Panc1 (cell line): Measurements from ENCODE around the gene NCAM2.

Source experiments
- SIN3A ChIP-seq: IDR thresholded peaks from 2 replicates; pipeline ENCODE4 v1.6.1; 2012; ENCODE audit warnings: low read depth, mild to moderate bottlenecking, low read length, moderate library complexity, borderline replicate concordance; ENCODE audit not compliant: insufficient read depth
- TF ChIP-seq, protein P1 (sequence below): fragments of 450-650 bp; IDR thresholded peaks from 2 replicates; pipeline ENCODE4 v1.5.1; 2017; ENCODE audit warnings: mild to moderate bottlenecking
- TF ChIP-seq, protein P2 (sequence below), 2 experiments: IDR thresholded peaks; 2 replicates each; pipeline ENCODE4 v1.6.1; 2011 to 2012; ENCODE audit warnings: low read depth in 2 of 2, control low read depth in 1 of 2, low read length in 1 of 2, mild to moderate bottlenecking in 1 of 2, moderate library complexity in 1 of 2; ENCODE audit not compliant: insufficient read depth in 1 of 2

DNA sequence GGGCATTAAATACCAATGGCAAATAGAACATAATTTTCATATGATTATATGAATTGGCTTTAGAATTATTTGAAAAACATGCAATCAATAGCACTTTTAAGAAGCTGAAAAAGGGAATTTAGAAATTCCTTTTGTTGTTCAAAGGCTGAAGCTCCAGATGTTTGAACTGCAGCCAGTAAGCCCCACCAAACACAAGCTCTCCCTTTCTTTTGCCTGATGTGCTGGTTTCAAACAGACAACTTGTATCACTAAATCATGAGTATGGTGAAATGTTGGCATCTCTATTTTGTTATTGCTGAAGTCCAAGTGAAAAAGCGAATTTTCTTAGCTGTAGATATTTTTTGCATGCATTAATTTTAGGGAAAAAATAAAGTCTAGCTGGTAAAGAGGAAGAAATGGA is 27.5 kb upstream of the NCAM2 start:
- no peak for TF ChIP-seq SIN3A
- TF ChIP-seq, protein P1, sequence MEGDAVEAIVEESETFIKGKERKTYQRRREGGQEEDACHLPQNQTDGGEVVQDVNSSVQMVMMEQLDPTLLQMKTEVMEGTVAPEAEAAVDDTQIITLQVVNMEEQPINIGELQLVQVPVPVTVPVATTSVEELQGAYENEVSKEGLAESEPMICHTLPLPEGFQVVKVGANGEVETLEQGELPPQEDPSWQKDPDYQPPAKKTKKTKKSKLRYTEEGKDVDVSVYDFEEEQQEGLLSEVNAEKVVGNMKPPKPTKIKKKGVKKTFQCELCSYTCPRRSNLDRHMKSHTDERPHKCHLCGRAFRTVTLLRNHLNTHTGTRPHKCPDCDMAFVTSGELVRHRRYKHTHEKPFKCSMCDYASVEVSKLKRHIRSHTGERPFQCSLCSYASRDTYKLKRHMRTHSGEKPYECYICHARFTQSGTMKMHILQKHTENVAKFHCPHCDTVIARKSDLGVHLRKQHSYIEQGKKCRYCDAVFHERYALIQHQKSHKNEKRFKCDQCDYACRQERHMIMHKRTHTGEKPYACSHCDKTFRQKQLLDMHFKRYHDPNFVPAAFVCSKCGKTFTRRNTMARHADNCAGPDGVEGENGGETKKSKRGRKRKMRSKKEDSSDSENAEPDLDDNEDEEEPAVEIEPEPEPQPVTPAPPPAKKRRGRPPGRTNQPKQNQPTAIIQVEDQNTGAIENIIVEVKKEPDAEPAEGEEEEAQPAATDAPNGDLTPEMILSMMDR, result no peak
- TF ChIP-seq, protein P2, sequence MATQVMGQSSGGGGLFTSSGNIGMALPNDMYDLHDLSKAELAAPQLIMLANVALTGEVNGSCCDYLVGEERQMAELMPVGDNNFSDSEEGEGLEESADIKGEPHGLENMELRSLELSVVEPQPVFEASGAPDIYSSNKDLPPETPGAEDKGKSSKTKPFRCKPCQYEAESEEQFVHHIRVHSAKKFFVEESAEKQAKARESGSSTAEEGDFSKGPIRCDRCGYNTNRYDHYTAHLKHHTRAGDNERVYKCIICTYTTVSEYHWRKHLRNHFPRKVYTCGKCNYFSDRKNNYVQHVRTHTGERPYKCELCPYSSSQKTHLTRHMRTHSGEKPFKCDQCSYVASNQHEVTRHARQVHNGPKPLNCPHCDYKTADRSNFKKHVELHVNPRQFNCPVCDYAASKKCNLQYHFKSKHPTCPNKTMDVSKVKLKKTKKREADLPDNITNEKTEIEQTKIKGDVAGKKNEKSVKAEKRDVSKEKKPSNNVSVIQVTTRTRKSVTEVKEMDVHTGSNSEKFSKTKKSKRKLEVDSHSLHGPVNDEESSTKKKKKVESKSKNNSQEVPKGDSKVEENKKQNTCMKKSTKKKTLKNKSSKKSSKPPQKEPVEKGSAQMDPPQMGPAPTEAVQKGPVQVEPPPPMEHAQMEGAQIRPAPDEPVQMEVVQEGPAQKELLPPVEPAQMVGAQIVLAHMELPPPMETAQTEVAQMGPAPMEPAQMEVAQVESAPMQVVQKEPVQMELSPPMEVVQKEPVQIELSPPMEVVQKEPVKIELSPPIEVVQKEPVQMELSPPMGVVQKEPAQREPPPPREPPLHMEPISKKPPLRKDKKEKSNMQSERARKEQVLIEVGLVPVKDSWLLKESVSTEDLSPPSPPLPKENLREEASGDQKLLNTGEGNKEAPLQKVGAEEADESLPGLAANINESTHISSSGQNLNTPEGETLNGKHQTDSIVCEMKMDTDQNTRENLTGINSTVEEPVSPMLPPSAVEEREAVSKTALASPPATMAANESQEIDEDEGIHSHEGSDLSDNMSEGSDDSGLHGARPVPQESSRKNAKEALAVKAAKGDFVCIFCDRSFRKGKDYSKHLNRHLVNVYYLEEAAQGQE (IDR thresholded peaks at IDR 0.05; ENCODE audit: insufficient read depth in 1 of 2, low read depth in 2 of 2, low read length in 1 of 2), result no peak
